ENCODE data around the gene FAM114A2.

FAM114A2 gene

GRCh38 chr5:153964191-153964879, 74.4 kb downstream of the FAM114A2 start:
- no peak for TF ChIP-seq CTCF (IDR thresholded peaks at IDR 0.05)
- peak overlapping the region in 1 of 2 donors; percentile 30 for H3K4me3 ChIP-seq
- H3K9me3 ChIP-seq = no peaks in the 10 kb centered on the region
- peaks cover 0 to 27% (median 14%) of the 10 kb centered on the region in 4 donors for H3K4me1 ChIP-seq
- no peak overlapping the region for H3K27ac ChIP-seq
- DNase-seq = no peak
- intact Hi-C loops (cut with DNase I; ENCODE audit: low total_unique reads) = loop anchor here (2.0 to 10.0 kb wide), 2 partner anchors 820 to 1428 kb away; no protein-coding TSS in a partner anchor
- no peaks in the 10 kb centered on the region for H3K27me3 ChIP-seq
- H3K36me3 ChIP-seq = no peaks in the 10 kb centered on the region

GRCh38 chr5:153960269-153961215, 78.2 kb downstream of the FAM114A2 start:
- Histone ChIP-seq H3K4me3 (no peak overlapping the region), H3K27ac (peak overlapping the region; percentile 8 to 29), H3K27me3 (no peaks in the 10 kb centered on the region), H3K4me1 (peaks cover 0 to 43% (median 18%) of the 10 kb centered on the region in 4 donors), H3K9me3 (no peaks in the 10 kb centered on the region), H3K36me3 (no peaks in the 10 kb centered on the region)
- no peak for DNase-seq
- no peak for TF ChIP-seq CTCF (IDR thresholded peaks at IDR 0.05)
- intact Hi-C loops (cut with DNase I; ENCODE audit: low total_unique reads) = loop anchor here (10.0 kb wide), 1 partner anchor 816 kb away; no protein-coding TSS in a partner anchor

- Histone ChIP-seq H3K36me3 (no peaks in the 10 kb centered on the region), H3K4me1 (peaks cover 0 to 36% (median 16%) of the 10 kb centered on the region in 4 donors), H3K4me3 (no peak overlapping the region), H3K27ac (peak overlapping the region; percentile 8 to 29), H3K9me3 (no peaks in the 10 kb centered on the region), H3K27me3 (no peaks in the 10 kb centered on the region)
- DNase-seq = no peak
- TF ChIP-seq CTCF (IDR thresholded peaks at IDR 0.05) = no peak
- intact Hi-C loops (cut with DNase I; ENCODE audit: low total_unique reads) = no loop called here
Measured at GRCh38 chr5:153959134-153959957, 79.4 kb downstream of the FAM114A2 start.

GRCh38 chr5:153957205-153957604, 81.5 kb downstream of the FAM114A2 start:
- no peaks in the 10 kb centered on the region for H3K36me3 ChIP-seq
- H3K9me3 ChIP-seq = no peaks in the 10 kb centered on the region
- H3K27me3 ChIP-seq = no peaks in the 10 kb centered on the region
- intact Hi-C loops (cut with DNase I; ENCODE audit: low total_unique reads) = no loop called here
- peaks cover 0 to 44% (median 18%) of the 10 kb centered on the region in 4 donors for H3K4me1 ChIP-seq
- TF ChIP-seq CTCF (IDR thresholded peaks at IDR 0.05) = no peak
- no peak for DNase-seq
- no peak overlapping the region for H3K27ac ChIP-seq
- no peak overlapping the region for H3K4me3 ChIP-seq

GRCh38 chr5:153953411-153953810, 85.3 kb downstream of the FAM114A2 start:
- Histone ChIP-seq H3K27me3 (no peaks in the 10 kb centered on the region), H3K27ac (peak overlapping the region; percentile 33 to 45), H3K9me3 (no peaks in the 10 kb centered on the region), H3K4me3 (no peak overlapping the region), H3K4me1 (peaks cover 0 to 18% (median 2%) of the 10 kb centered on the region in 4 donors), H3K36me3 (no peaks in the 10 kb centered on the region)
- TF ChIP-seq CTCF (IDR thresholded peaks at IDR 0.05) = no peak
- no peak for DNase-seq
- intact Hi-C loops (cut with DNase I; ENCODE audit: low total_unique reads) = no loop called here
